ENCODE results near the gene LINC00305.

DNA sequence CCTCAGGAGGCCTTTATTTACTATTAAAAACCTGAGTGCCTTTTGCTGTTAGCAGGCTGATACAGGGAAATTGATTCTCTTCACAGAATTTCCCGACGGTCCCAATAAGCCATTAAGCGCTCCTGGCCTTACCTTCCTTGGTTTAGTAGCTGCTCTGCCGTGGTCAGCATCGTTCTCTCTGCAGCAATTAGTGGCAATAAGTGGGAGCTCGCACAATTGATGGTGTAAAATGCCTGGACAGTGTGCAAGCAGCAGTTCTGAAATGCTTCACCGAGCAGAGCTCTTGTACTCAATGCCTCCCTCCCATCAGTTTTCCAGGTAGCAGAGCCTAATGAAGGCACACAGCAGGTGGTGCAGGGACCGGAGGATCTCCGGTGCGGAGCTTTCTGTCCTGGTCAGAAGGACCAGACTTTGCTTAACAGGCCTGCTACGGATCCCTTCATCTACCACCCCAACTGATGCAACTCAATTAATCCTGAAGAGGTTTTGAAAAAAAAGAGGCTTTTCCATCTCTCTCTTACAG is 1.1 kb upstream of the LINC00305 start:
- TF ChIP-seq, protein P1, sequence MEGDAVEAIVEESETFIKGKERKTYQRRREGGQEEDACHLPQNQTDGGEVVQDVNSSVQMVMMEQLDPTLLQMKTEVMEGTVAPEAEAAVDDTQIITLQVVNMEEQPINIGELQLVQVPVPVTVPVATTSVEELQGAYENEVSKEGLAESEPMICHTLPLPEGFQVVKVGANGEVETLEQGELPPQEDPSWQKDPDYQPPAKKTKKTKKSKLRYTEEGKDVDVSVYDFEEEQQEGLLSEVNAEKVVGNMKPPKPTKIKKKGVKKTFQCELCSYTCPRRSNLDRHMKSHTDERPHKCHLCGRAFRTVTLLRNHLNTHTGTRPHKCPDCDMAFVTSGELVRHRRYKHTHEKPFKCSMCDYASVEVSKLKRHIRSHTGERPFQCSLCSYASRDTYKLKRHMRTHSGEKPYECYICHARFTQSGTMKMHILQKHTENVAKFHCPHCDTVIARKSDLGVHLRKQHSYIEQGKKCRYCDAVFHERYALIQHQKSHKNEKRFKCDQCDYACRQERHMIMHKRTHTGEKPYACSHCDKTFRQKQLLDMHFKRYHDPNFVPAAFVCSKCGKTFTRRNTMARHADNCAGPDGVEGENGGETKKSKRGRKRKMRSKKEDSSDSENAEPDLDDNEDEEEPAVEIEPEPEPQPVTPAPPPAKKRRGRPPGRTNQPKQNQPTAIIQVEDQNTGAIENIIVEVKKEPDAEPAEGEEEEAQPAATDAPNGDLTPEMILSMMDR (conservative IDR thresholded peaks at IDR 0.05; ENCODE audit: low read length) = no peak
- TF ChIP-seq EZH2phosphoT487 (IDR thresholded peaks at IDR 0.05; ENCODE audit: borderline replicate concordance) = no peak
